ENCODE measurements around the gene CLSTN1.

CLSTN1 gene

DNA sequence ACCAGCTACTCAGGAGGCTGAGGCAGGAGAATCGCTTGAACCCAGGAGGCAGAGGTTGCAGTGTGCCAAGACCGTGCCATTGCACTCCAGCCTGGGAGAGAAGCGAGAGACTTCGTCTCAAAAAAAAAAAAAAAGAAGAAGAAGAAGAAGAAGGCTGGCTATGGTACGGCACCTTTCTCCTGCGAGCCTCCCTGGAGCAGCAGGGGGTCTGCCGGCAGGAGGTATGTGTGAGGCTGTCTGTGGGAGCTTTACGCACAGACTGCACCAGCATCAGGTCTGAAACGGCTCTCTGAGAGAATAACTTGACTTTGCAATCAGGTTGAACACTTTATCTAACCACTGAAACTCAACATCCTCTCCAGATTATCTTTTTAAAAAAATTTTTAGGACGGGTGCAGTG is 44.9 kb downstream of the CLSTN1 start:
- DNase-seq, result no peak
- peaks cover 33% of the 10 kb centered on the region for H3K36me3 Mint-ChIP-seq (ENCODE audit: low read depth)
- no peak overlapping the region for H3K4me3 Mint-ChIP-seq
- TF ChIP-seq, protein P1, sequence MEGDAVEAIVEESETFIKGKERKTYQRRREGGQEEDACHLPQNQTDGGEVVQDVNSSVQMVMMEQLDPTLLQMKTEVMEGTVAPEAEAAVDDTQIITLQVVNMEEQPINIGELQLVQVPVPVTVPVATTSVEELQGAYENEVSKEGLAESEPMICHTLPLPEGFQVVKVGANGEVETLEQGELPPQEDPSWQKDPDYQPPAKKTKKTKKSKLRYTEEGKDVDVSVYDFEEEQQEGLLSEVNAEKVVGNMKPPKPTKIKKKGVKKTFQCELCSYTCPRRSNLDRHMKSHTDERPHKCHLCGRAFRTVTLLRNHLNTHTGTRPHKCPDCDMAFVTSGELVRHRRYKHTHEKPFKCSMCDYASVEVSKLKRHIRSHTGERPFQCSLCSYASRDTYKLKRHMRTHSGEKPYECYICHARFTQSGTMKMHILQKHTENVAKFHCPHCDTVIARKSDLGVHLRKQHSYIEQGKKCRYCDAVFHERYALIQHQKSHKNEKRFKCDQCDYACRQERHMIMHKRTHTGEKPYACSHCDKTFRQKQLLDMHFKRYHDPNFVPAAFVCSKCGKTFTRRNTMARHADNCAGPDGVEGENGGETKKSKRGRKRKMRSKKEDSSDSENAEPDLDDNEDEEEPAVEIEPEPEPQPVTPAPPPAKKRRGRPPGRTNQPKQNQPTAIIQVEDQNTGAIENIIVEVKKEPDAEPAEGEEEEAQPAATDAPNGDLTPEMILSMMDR (IDR thresholded peaks at IDR 0.05), result no peak
- peaks cover 3% of the 10 kb centered on the region for H3K9me3 Mint-ChIP-seq
- H3K4me1 Mint-ChIP-seq, result peaks cover 10% of the 10 kb centered on the region
- H3K27me3 Mint-ChIP-seq (ENCODE audit: low read depth, poor library complexity), result no peaks in the 10 kb centered on the region
- H3K27ac Mint-ChIP-seq, result no peak overlapping the region

DNA sequence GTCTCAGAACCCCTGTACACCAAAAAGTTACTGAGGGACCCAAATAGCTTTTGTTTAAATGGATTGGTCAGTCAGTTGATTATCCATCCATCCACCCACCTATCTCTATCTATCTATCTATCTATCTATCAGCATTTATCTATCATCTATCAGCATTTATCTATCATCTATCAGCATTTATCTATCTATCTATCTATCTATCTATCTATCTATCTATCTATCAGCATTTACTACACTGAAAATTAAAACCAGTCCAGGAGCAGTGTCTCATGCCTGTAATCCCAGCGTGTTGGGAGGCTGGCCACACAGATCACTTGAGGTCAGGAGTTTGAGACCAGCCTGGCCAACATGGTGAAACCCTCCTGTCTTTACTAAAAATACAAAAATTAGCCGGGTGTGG is 47.1 kb downstream of the CLSTN1 start:
- TF ChIP-seq, protein P1 (IDR thresholded peaks at IDR 0.05), result no peak
- peaks cover 3% of the 10 kb centered on the region for H3K9me3 Mint-ChIP-seq
- no peak overlapping the region for H3K27ac Mint-ChIP-seq
- peaks cover 10% of the 10 kb centered on the region for H3K4me1 Mint-ChIP-seq
- peaks cover 52% of the 10 kb centered on the region for H3K36me3 Mint-ChIP-seq (ENCODE audit: low read depth)
- no peaks in the 10 kb centered on the region for H3K27me3 Mint-ChIP-seq (ENCODE audit: low read depth, poor library complexity)
- H3K4me3 Mint-ChIP-seq, result no peak overlapping the region
- no peak for DNase-seq

DNA sequence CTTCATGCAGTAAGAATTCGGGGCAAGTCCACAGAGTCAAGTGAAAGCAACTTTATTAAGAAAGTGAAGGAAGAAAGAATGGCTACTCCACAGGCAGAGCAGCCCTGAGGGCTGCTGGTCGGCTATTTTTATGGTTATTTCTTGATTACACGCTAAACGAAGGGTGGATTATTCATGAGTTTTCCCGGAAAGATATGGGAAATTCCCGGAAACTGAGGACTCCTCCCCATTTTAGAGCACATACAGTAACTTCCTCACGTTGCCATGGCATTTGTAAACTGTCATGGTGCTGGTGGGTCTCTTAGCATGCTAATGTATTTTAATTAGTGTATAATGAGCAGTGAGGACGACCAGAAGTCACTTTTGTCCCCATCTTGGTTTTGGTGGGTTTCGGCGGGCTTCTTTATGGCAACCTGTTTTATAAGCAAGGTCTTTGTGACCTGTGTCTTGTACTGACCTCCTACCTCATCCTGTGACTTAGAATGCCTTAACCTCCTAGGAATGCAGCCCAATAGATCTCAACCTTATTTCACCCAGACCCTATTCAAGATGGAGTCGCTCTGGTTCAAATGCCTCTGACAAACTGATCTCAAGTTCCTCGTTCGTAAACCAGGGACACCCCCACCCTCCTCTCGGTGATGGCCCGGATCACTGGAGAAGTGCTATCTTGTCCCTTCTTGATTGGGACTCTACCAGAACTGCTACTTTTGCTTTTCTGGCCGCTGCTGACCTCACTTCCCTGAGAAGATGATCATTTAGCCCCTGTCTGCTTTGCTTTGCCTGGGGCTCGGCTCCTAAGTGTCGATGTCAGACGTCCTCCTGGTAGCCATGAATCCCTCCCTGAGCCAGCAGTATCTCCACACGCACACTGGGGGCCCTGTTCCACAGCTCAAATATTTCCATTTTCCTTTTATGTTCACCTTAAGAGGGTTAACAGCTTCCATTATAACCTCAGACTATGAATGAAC is 48.8 kb downstream of the CLSTN1 start:
- no peak for DNase-seq
- peaks cover 3% of the 10 kb centered on the region for H3K9me3 Mint-ChIP-seq
- H3K27ac Mint-ChIP-seq, result peak overlapping the region; percentile 86
- peaks cover 54% of the 10 kb centered on the region for H3K36me3 Mint-ChIP-seq (ENCODE audit: low read depth)
- peaks cover 10% of the 10 kb centered on the region for H3K4me1 Mint-ChIP-seq
- TF ChIP-seq, protein P1 (IDR thresholded peaks at IDR 0.05), result no peak
- H3K4me3 Mint-ChIP-seq, result no peak overlapping the region
- no peaks in the 10 kb centered on the region for H3K27me3 Mint-ChIP-seq (ENCODE audit: low read depth, poor library complexity)

- no peak for DNase-seq
- no peak overlapping the region for H3K27ac Mint-ChIP-seq
- TF ChIP-seq, protein P1 (IDR thresholded peaks at IDR 0.05), result no peak
- H3K4me1 Mint-ChIP-seq, result no peaks in the 10 kb centered on the region
- no peak overlapping the region for H3K4me3 Mint-ChIP-seq
- no peaks in the 10 kb centered on the region for H3K9me3 Mint-ChIP-seq
- no peaks in the 10 kb centered on the region for H3K27me3 Mint-ChIP-seq (ENCODE audit: low read depth, poor library complexity)
- peaks cover 48% of the 10 kb centered on the region for H3K36me3 Mint-ChIP-seq (ENCODE audit: low read depth)
Observed at GRCh38 chr1:9770298-9770697, 53.5 kb downstream of the CLSTN1 start.

DNA sequence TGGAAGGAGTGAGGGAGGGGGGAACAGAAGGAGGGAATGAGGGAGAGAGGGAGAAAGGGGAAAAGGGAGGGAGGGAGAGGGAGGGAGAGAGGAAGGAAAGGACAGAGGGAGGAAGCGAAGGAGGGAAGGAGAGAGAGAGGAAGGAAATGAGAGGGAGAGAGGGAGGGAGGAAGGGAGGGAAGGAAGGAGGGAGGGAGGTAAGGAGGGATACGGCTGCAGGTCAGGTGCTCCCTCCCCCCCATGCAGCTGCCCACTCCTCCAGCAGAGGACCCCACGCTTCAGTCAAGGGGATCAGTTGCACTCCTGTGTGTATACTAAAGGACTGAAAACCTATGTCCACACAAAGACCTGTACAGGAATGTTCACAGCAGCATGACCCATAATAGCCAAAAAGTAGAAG is 54.8 kb downstream of the CLSTN1 start:
- no peak for DNase-seq
- Mint-ChIP-seq H3K4me1 (peaks cover 5% of the 10 kb centered on the region), H3K27me3 (ENCODE audit: low read depth, poor library complexity) (no peaks in the 10 kb centered on the region), H3K4me3 (no peak overlapping the region), H3K27ac (no peak overlapping the region), H3K9me3 (no peaks in the 10 kb centered on the region), H3K36me3 (ENCODE audit: low read depth) (peaks cover 46% of the 10 kb centered on the region)
- TF ChIP-seq, protein P1 (IDR thresholded peaks at IDR 0.05), result no peak

All from nephron progenitor cell (in vitro differentiated cells).